Ascending aorta (tissue), 2 donors: Measurements from ENCODE around the gene CHST15. TPM values are rescaled to one million over a fixed set of nuclear protein-coding genes. Genes with fewer than 3 reads are reported as not detected.

ENCODE experiments used
- DNase-seq, 2 donors: peaks; one replicate each; pipeline ENCODE4 v3.0.0-alpha.2; 2019; ENCODE audit warnings: low spot score in 2 of 2
- H3K27ac ChIP-seq, 2 donors: fragments of 200-600 bp; sonication (generic); one replicate each; pipeline ENCODE4 v1.5.1; 2016 to 2017; ENCODE audit warnings: mild to moderate bottlenecking in 1 of 2
- H3K27me3 ChIP-seq: fragments of 200-600 bp; sonication (generic); one replicate; pipeline ENCODE4 v1.5.1; 2017
- H3K36me3 ChIP-seq, 2 donors: fragments of 200-600 bp; sonication (generic); one replicate each; pipeline ENCODE4 v1.5.1; 2016
- H3K4me1 ChIP-seq, 2 donors: fragments of 200-600 bp; sonication (generic); one replicate each; pipeline ENCODE4 v1.5.1; 2016 to 2017; ENCODE audit warnings: mild to moderate bottlenecking in 1 of 2
- H3K4me3 ChIP-seq, 2 donors: fragments of 200-600 bp; sonication (generic); one replicate each; pipeline ENCODE4 v1.5.1; 2016 to 2017; ENCODE audit warnings: mild to moderate bottlenecking in 1 of 2
- H3K9me3 ChIP-seq, 2 donors: fragments of 200-600 bp; sonication (generic); one replicate each; pipeline ENCODE4 v1.5.1; 2016
- intact Hi-C: fragments of 100-400 bp; cut with DNase I; formaldehyde crosslinking; loops from one replicate; pipeline ENCODE4 v1.15.1; 2023
- total RNA-seq: library from RNA; depleted of rRNA; stranded (reverse); fragments of >200 nt; gene quantifications from one replicate; pipeline ENCODE4 v1.1.0, GENCODE V29; 2016
- TF ChIP-seq, protein P1 (sequence below), 3 experiments: fragments of 200-600 bp in 2 of 3; fragments of 450-650 bp in 1 of 3; sonication (generic) in 2 of 3; IDR thresholded peaks; one replicate each; pipeline ENCODE4 v1.5.1; 2016 to 2019; ENCODE audit warnings: antibody characterized with exemption in 3 of 3, mild to moderate bottlenecking in 1 of 3, moderate library complexity in 1 of 3

Gene CHST15, protein sequence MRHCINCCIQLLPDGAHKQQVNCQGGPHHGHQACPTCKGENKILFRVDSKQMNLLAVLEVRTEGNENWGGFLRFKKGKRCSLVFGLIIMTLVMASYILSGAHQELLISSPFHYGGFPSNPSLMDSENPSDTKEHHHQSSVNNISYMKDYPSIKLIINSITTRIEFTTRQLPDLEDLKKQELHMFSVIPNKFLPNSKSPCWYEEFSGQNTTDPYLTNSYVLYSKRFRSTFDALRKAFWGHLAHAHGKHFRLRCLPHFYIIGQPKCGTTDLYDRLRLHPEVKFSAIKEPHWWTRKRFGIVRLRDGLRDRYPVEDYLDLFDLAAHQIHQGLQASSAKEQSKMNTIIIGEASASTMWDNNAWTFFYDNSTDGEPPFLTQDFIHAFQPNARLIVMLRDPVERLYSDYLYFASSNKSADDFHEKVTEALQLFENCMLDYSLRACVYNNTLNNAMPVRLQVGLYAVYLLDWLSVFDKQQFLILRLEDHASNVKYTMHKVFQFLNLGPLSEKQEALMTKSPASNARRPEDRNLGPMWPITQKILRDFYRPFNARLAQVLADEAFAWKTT
- 20.4 TPM for total RNA-seq

DNA sequence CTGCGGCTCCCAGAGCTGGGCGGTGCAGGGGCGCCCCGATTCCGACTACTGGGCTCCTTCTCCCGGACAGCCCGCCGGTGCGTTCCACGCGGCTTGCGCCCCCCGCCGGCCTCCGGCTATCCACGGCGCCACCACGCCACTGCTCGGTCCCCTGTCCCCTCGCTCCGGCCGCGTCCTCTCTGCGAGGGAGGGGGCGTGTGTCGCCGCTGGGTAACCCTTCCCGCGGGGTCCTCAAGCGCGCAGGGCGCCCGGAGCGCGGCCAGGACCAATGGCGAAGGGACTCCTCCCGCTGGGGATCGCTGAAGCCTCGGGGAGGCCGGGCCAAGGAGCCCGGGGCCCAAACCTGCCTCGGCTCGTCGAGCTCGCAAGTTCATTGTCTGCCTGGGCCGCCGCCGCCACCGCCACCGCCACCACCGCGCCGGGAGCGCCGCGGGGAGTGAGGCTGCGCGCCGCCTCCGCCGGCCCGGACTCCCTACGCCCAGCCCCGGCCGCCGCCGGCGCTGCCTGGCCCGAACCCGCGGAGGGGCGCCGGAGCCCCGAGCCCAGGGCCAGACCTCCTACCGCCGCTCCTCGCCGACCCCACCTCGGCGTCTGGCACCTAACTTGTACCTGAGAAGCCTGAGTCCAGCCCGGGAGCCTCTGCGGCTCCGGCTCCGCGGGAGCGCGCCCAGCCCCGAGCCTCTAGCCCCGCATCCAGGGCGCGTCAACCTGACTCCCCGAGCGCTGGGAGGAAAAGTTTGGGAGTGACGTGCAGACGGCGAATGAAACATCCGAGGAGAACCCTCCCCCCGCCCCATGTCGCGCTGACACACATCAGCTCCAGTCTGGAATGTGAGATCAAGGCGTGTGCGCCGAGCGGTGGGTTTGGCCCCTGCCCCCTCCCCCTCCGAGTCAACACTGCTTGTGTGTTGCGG is at the start of gene CHST15:
CHST15 (minus strand) TSS at position 739 of the 914 bp plus-strand sequence. CDS start 47,386 bp downstream, outside the sequence.
- H3K36me3 ChIP-seq: no peaks in the 10 kb centered on the region
- TF ChIP-seq, protein P1, sequence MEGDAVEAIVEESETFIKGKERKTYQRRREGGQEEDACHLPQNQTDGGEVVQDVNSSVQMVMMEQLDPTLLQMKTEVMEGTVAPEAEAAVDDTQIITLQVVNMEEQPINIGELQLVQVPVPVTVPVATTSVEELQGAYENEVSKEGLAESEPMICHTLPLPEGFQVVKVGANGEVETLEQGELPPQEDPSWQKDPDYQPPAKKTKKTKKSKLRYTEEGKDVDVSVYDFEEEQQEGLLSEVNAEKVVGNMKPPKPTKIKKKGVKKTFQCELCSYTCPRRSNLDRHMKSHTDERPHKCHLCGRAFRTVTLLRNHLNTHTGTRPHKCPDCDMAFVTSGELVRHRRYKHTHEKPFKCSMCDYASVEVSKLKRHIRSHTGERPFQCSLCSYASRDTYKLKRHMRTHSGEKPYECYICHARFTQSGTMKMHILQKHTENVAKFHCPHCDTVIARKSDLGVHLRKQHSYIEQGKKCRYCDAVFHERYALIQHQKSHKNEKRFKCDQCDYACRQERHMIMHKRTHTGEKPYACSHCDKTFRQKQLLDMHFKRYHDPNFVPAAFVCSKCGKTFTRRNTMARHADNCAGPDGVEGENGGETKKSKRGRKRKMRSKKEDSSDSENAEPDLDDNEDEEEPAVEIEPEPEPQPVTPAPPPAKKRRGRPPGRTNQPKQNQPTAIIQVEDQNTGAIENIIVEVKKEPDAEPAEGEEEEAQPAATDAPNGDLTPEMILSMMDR (IDR thresholded peaks at IDR 0.05): peak in 2 of 3 experiments; percentile 16 to 38
- intact Hi-C loops: loop anchor here (1.0 to 5.0 kb wide), 5 partner anchors 44 to 296 kb away; no protein-coding TSS in a partner anchor
- DNase-seq: peak in 1 of 2 donors; percentile 80
- H3K27ac ChIP-seq: peak within 1 kb of the TSS; percentile 87 to 88
- H3K4me3 ChIP-seq: peak within 1 kb of the TSS; percentile 73 to 79
- H3K4me1 ChIP-seq: peaks cover 0 to 19% of the 10 kb centered on the region in 2 donors
- H3K9me3 ChIP-seq: no peaks in the 10 kb centered on the region
- no peaks in the 10 kb centered on the region for H3K27me3 ChIP-seq

DNA sequence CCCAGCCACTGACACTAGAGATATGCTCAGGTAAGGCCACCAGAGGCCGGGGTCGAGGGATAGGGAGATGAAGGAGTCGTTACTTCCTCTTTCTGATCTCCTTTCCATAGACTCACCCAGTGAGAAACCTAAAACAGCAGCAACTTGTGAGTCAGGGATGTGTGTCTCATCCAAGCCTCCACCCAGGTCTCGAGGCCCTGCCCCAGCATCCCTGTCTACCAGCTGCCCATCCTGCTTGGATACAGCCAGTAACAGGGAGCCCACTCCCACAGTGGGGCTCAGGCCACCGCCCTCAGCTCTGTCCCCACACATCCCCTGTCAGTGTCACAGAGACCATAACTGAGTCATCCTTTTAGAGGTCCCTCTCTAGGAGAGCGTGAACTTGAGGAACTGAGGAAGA is 49.6 kb upstream of the CHST15 start:
- no peaks in the 10 kb centered on the region for H3K36me3 ChIP-seq
- intact Hi-C loops: no loop called here
- no peaks in the 10 kb centered on the region for H3K27me3 ChIP-seq
- peaks cover 0 to 14% of the 10 kb centered on the region in 2 donors for H3K4me1 ChIP-seq
- H3K9me3 ChIP-seq: no peaks in the 10 kb centered on the region
- TF ChIP-seq, protein P1 (IDR thresholded peaks at IDR 0.05): no peak
- no peak overlapping the region for H3K27ac ChIP-seq
- DNase-seq: peak in 1 of 2 donors; percentile 52
- H3K4me3 ChIP-seq: no peak overlapping the region

DNA sequence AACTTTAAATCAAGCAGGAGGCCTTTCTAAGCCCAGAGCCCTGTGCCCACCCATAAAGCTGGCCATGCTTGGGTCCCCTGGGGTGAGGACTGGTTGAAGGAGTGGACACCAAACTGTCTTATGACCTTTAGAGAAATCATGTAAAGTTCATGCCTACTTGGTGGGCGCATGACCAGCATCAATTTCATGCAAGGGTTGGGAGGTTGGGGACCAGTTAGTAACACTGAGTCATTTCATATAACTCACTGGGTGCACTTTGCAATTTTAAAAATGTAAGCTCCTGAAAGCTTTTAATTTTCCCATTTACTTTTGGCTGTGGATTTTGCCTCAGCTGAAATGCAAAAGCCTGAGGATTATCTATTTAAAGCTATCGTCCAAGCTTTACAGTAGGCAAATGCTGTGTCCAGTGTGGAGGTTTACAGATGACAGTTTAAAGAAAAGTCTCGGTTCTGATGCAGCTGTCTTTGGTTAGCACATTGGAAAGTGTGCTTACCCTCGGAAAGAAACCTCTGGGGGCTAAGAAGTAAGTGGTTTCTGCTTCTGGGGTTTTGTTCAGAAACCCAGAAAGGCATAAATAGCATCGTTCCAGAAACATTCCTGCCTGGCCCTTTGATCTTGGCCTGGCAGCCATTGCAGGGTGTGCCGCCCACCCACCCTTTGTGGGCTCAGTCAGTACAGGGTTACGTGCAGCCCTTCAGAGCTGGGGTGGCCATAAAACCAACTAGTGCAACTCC is 48.8 kb upstream of the CHST15 start:
- H3K9me3 ChIP-seq: no peaks in the 10 kb centered on the region
- intact Hi-C loops: no loop called here
- H3K27me3 ChIP-seq: no peaks in the 10 kb centered on the region
- H3K27ac ChIP-seq: no peak overlapping the region
- no peaks in the 10 kb centered on the region for H3K36me3 ChIP-seq
- TF ChIP-seq, protein P1 (IDR thresholded peaks at IDR 0.05): no peak
- DNase-seq: peak in 1 of 2 donors; percentile 46
- H3K4me1 ChIP-seq: peaks cover 0 to 17% of the 10 kb centered on the region in 2 donors
- H3K4me3 ChIP-seq: no peak overlapping the region

DNA sequence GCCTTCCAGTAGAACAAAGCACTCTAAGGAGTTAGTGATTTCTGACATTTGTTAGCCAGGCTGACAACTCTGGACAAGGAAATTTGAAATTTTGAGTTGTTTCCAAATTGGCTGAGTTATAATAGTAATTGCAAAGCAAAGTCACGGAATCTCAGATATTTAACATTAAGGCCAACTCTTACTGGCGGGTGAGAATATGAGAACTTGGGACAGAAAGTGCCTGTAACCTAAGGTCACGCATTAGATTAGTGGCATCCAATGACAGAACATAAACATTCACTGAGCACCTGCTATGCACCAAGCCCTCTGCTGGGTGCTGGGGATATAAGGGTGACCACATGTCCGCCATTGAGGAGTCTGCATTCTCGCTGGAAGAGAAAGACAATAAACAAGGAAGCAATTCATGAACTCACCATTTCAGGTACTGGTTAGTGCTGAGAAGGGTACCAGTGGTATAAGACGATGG is 45.5 kb upstream of the CHST15 start:
- H3K4me1 ChIP-seq: peaks cover 0 to 17% of the 10 kb centered on the region in 2 donors
- DNase-seq: peak in 1 of 2 donors; percentile 61
- peak overlapping the region; percentile 54 to 74 for H3K27ac ChIP-seq

More for the DNA sequence above, 45.5 kb upstream of the CHST15 start:
- TF ChIP-seq, protein P1 (IDR thresholded peaks at IDR 0.05): no peak
- intact Hi-C loops: loop anchor here (5.0 kb wide), 1 partner anchor 47 kb away; the partner anchor contains the start of gene CHST15
- H3K27me3 ChIP-seq: no peaks in the 10 kb centered on the region
- no peak overlapping the region for H3K4me3 ChIP-seq
- no peaks in the 10 kb centered on the region for H3K9me3 ChIP-seq
- no peaks in the 10 kb centered on the region for H3K36me3 ChIP-seq
